GM12875 (cell line): Measurements from ENCODE around the gene ATF4.

Source experiments
- H3K4me3 ChIP-seq: one replicate; pipeline ENCODE4 v1.5.1; 2011; ENCODE audit warnings: low read depth, low read length, control low read depth
- CTCF ChIP-seq: IDR thresholded peaks from 2 replicates; pipeline ENCODE4 v1.5.1; 2011; ENCODE audit warnings: low read depth, mild to moderate bottlenecking, control low read depth, inconsistent platforms, low read length, moderate library complexity, borderline replicate concordance; ENCODE audit not compliant: insufficient read depth

Gene ATF4

GRCh38 chr22:39556970-39557841, 36.8 kb downstream of the ATF4 start:
- no peak overlapping the region for H3K4me3 ChIP-seq
- no peak for TF ChIP-seq CTCF

GRCh38 chr22:39558254-39558727, 37.9 kb downstream of the ATF4 start:
- TF ChIP-seq CTCF: no peak
- H3K4me3 ChIP-seq: no peak overlapping the region

- no peak overlapping the region for H3K4me3 ChIP-seq
- no peak for TF ChIP-seq CTCF
Observed at GRCh38 chr22:39558950-39559349, 38.6 kb downstream of the ATF4 start.

GRCh38 chr22:39559456-39560105, 39.2 kb downstream of the ATF4 start:
- H3K4me3 ChIP-seq: no peak overlapping the region
- TF ChIP-seq CTCF: peak; percentile 73

GRCh38 chr22:39560127-39560526, 39.8 kb downstream of the ATF4 start:
- TF ChIP-seq CTCF: no peak

GRCh38 chr22:39562839-39563489, 42.6 kb downstream of the ATF4 start:
- TF ChIP-seq CTCF: no peak
- H3K4me3 ChIP-seq: no peak overlapping the region

More at GRCh38 chr22:39560127-39560526, 39.8 kb downstream of the ATF4 start:
- no peak overlapping the region for H3K4me3 ChIP-seq
